Measurements from ENCODE around the gene FOXN3. TPM values are rescaled to one million over a fixed set of nuclear protein-coding genes. Genes with fewer than 3 reads are reported as not detected.
A peak's percentile ranks its signal among the peaks of the same experiment; 100 is the strongest.

Gene FOXN3, protein sequence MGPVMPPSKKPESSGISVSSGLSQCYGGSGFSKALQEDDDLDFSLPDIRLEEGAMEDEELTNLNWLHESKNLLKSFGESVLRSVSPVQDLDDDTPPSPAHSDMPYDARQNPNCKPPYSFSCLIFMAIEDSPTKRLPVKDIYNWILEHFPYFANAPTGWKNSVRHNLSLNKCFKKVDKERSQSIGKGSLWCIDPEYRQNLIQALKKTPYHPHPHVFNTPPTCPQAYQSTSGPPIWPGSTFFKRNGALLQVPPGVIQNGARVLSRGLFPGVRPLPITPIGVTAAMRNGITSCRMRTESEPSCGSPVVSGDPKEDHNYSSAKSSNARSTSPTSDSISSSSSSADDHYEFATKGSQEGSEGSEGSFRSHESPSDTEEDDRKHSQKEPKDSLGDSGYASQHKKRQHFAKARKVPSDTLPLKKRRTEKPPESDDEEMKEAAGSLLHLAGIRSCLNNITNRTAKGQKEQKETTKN
- 16.4 and 21.0 TPM in 2 replicates for total RNA-seq (2014; rRNA removed)
- 13.0 TPM for polyA plus RNA-seq (2012)

DNA sequence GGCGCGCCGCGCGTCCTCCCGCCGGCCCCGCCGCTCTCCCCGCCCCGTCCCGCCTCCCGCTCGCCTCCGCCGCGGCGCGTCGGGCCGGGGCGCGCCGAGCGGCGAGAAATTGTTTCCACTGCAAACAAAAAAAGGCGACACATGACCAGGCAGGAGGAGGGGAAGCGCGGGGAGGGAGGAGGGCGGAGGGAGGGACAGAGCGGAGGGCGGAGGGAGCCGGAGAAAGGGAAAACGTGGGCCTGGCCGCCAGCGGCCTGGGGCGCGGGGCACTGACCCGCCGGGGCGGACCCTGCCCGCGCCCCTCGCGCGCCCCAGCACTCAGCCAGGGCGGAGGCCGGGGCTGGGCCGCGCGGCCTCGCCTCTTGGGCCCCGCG lies at the start of gene FOXN3:
FOXN3 (minus strand) TSS at position 143 of the 374 bp plus-strand sequence. CDS start 4,757 bp downstream, outside the sequence.
- peak; percentile 87 for DNase-seq (ENCODE audit: low read depth)

DNA sequence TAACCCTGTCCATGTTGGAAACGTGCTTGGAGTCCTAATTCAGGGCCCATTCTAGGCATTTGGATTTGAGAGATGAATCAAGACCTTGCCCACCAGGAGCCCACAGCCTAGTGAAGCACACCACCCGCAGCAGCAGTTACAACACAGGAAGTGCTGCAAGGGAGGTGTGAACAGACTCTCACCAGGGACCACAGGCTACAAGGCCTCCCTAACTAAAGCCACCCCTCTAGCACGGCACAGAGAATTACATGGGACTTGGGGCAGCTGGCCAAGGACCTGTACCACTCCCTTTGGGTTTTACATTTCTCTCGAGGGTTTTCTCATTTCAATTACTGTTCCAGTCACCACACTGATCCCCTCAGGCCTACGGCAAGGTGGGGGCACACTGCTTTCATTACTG lies 49.5 kb upstream of the FOXN3 start:
- DNase-seq (ENCODE audit: low read depth), result no peak

DNA sequence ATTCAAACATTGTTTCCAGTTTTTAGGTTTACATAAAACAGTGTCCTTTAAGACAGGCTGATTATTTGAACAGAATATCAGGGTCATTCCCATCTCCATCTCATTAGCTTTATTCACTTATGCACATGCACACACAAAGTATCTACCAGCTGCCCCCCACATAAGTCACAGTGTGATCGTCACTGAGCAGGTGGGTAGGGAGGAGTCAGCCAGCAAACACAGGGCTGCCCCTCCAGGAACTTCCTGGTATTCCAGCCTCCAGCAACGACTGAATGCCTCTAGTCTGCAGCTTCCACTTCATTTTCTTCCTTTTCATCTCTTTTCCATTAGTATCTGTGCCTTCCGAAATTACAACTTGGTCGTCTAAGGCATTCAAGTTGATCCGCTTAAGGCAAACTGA lies 48.8 kb upstream of the FOXN3 start:
- no peak for DNase-seq (ENCODE audit: low read depth)

DNA sequence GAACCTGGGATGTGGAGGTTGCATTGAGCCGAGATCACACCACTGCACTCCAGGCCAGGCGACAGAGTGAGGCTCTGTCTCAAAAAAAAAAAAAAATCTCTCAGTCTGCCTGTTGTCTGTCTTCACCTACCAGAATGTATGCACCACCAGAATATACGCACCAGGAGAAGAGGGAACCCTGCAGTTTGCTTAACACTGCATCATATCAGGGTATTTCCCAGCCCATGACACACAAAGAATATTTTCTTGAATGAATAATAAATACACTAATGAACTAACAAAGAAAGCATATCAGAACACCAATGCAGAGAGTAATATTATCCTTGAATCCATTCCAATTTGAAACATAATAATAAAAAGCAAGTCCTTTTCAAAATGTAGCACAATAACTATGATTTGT lies 44.2 kb upstream of the FOXN3 start:
- DNase-seq (ENCODE audit: low read depth), result no peak

DNA sequence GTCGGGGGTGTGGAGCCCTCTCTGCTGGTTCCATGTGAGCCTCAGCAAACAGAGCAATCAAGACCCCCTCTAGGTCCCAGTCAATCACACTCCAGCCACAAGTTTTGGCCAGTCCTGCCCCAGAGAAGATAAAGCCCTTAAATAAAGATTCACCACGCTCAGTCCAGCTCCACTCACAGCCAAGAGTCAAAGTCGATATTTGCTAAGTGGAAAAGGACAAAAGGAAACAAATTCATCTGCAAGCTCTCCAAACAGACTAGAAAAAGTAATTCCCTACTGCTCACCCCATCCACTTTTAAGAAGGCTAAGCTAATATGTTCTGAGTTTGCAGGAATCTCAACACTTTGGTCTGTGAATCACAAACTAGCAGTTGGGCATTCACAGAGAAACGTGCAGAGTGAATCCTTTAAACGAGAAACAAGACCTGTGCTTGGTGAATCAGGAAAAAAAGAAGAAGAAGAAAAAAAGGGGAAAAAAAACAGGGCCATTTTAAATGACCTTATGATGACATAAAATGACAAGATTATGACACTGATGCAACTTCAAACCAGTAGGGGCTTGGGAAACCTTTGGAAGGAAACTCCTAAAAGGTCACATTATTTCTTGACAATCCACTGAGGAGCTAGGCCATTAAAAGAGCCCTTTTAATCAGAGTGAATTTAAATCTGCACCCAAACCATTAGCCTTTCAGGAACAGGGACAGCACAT lies 41.8 kb upstream of the FOXN3 start:
- DNase-seq (ENCODE audit: low read depth), result no peak

DNA sequence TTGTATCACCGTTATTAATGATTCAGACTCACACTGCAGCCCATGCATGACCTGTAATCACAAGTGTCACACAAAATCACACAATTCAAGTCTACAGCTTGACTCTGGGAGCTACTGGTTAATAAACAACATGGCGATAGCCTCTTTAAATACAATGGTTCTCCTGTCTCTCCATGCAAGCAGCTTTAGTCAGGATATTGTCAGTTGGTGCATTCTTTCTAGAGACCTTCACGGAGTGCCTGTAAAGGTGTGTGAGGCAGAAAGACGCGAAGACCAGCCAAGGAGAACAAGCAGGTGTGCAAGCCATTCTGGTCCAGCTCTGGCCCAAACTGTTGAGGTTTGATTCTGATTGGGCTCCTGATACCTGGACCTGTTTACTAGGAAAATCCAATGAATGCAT lies 40.0 kb upstream of the FOXN3 start:
- DNase-seq (ENCODE audit: low read depth), result no peak

DNA sequence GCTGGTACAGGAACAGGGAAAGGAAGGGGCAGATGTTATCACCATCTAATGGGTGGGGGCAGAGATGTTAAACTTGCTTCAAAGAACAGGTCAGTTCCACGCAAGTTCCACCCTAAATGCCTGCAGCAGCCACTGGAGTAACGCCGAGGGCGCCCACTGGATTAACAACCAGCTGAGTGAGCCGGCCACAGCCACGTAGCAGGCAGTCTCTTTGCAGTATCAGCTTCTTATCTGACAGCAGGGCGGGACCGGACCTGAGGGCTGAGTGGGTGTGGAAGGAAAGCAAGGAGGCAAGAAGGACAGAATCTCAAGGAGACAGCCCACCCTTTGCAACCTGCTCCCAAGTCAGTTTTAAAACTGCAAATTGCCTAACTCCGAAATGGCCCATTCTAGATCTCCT lies 38.4 kb upstream of the FOXN3 start:
- no peak for DNase-seq (ENCODE audit: low read depth)

DNA sequence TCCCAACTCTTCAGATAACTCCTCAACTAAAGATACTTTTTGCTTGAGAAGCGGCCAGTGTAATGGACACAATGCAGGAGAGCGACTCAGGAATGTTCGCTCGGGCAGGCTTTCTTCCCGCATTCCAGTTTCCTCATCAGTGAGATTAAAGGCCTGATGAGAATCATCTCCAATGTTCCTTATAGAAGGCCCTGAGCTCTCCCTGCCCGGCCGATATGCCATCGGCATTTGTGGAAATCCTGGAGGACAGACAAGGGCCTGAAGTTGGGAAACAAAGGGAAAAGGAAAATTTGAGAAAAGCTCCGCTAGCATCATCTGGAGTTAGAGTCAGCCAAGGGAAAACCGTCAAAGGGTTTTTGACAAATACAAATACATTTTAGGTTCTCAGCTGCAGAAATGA lies 38.0 kb upstream of the FOXN3 start:
- DNase-seq (ENCODE audit: low read depth), result no peak

DNA sequence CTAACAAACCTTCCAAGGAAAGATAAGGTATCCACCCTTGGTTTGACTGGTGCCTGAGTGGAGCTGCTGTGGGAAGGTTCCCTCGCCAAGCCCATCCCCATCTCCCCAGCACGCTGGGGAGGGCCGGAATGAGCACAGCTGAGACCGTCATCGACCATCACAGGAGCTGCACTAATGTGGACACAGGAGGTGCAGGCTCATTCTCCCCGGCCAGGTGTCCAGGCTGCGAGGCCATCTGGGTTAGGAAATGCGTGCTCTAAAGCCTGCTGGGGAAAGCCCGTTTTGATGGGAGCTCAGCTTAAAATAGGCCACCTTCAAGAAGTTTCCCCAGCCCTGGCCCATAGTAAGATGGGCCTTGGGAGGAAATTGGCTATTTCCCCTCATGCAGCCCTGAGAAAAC lies 35.2 kb upstream of the FOXN3 start:
- DNase-seq (ENCODE audit: low read depth), result no peak

DNA sequence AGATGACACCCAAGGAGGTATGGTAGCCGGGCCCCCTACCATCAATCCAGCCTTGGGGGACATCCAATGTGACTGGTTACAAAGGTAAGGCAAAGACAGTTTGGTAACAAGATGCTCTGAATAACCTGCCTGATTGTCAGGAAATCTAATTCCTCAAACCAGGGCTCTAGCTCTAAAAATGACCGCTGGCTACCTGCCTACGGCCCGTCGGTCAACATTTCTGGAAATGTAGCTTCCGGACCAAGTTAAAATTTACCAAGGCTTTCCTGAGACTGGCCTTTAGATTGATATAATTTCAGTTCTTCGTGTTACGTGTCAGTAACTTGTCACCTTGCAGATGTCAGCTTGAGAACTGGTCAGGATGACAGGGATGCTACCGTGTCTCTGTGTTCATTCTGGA lies 34.2 kb upstream of the FOXN3 start:
- DNase-seq (ENCODE audit: low read depth), result no peak

DNA sequence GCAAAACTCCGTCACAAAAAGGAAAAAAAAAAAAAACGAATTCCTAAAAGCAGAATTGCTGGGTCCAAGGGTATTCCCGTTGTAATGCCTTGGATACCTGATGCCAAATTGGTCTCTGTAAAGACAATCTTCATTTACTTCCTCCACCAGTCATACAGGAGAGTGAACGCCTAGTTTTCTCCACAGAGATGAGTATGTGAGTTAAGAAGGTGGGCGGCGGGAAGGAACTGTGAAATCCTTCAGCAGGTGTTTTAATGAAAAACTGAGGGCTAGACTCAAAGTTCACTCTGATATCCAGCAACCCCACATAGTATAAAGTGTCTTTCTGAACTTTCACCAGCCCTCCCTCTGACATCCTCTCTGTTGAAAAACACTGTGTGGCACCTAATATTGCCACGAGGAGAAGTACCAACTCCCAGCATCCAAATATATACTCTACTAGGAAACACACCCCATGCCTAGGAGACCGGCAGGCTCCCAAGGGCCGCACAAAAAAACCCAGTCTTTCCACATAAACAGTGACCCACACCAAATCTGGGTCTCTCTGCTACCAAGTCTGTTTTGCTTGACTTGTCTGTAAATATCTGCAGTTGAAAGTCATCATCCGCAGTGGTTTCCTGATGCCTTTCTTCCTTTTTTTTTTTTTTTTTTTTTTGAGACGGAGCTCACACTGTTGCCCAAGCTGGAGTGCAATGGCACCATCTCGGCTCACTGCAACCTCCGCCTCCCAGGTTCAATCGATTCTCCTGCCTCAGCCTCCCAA lies 30.3 kb upstream of the FOXN3 start:
- DNase-seq (ENCODE audit: low read depth), result no peak

DNA sequence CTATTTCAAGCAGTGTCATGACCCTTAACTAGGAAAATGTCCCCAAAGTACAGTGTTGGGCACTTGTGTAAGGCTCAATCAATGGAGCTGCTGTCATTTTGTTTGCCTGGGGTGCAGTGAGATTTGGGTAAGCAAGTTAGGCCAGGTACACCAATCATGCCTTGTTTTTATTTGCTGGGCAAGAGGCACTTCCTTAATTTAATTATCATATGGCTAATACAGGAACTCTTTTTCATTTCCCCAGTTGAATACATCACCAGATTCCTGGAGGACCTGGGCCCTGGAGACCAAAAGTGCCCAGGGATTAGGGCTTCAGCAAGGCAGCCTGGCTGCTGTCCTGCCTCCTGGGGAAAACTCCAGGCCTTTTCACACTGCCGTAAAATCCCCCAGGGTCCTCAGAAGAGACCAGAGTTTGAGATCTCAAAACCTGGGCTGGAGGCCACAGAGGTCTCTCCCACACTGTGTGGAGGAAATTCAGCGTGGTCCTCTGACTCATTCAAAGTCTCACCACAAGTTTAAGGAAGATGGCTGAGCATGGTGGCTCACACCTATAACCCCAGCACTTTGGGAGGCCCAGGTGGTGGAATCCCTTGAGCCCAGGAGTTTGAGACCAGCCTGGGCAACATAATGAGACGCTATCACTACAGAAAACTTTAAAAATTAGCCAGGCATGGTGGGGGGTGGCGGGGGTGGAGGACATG lies 28.4 kb upstream of the FOXN3 start:
- DNase-seq (ENCODE audit: low read depth), result peak; percentile 24

DNA sequence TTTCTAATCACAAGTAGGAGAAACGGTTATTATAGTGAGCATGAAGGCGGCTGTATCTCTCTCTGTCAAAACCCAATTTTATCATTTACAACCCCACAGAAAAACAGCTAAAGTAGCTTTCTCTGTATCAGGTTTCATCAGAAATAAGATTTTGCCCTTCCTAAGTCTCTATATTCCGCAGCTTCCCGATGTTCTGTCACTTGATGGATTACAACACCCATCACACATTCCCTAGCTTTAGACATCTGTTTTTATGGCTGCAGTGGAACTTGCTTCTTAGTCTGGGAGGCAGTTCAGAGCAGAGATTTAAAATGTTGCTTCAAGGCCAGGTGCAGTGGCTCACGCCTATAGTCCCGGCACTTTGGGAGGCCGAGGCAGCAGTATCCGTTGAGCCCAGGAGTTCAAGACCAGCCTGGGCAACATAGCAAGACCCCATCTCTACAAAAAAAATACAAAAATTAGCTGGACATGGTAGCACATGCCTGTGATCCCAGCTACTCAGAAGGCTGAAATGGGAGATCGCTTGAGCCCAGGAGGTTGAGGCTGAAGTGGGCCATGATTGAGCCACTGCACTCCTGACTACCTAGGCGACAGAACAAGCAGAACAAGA lies 27.6 kb upstream of the FOXN3 start:
- peak; percentile 42 for DNase-seq (ENCODE audit: low read depth)

DNA sequence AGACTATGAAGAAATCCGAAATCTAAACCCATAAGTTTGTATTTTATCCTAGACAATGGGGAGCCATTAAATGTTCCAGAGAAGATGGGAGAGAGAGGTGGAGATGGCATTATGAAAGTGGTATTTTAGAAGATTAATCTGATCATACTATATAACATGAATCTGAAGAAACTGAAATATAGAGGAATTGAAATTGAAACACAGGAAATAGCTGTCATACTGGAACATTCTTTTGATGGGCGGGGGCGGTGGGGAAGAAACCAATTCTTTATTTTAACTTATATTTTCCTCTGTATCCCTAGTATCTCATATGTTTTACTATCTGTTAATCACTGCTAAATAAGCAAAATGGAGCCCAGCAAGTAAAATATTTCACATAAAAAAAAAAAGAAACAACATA lies 27.0 kb upstream of the FOXN3 start:
- DNase-seq (ENCODE audit: low read depth), result no peak

DNA sequence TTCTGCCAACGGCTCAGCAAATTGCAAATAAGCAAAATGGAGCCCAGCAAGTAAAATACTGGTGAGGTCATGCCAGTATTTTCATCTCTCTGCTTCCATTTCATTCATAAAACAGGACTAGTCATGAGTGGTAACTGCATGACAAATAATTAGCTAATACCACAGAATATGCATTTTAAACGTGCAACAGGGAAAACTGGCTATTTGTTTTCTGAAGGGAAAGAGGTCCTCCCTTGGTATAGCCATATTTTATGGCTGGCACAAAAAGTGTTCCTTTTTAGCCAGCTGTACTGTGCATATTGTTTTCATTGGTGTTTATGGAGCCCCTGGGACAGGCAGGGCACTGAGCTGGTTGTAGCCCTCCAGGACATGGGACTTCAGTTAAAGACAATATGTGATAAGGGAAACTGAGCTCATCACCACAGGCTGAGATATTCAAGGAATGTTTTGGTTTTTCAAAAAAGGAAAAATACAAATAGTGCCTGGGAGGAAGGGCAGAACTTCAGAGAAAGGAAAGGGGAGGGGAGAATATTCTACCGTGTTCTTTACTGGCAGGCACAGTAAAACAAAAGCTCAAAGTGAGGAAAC lies 26.1 kb upstream of the FOXN3 start:
- peak; percentile 54 for DNase-seq (ENCODE audit: low read depth)

DNA sequence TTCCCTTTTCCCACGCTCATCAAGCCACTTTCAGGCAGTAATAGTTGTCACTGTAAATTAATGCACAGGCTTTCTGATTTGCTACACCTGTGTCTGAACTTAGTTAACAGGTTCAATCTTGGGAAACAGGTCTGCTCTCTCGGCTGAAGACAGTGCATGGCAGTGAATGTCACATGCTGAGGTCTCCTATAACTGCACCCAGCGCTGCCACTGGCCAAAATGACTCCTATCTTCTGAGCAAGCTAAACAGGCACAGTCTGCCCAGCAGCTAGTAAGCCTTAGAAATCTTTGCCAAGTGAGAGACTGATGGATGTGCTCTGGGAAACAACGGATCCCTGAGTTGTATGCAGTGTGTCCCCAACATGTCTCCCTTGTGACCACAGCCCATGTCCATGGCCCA lies 25.2 kb upstream of the FOXN3 start:
- no peak for DNase-seq (ENCODE audit: low read depth)

DNA sequence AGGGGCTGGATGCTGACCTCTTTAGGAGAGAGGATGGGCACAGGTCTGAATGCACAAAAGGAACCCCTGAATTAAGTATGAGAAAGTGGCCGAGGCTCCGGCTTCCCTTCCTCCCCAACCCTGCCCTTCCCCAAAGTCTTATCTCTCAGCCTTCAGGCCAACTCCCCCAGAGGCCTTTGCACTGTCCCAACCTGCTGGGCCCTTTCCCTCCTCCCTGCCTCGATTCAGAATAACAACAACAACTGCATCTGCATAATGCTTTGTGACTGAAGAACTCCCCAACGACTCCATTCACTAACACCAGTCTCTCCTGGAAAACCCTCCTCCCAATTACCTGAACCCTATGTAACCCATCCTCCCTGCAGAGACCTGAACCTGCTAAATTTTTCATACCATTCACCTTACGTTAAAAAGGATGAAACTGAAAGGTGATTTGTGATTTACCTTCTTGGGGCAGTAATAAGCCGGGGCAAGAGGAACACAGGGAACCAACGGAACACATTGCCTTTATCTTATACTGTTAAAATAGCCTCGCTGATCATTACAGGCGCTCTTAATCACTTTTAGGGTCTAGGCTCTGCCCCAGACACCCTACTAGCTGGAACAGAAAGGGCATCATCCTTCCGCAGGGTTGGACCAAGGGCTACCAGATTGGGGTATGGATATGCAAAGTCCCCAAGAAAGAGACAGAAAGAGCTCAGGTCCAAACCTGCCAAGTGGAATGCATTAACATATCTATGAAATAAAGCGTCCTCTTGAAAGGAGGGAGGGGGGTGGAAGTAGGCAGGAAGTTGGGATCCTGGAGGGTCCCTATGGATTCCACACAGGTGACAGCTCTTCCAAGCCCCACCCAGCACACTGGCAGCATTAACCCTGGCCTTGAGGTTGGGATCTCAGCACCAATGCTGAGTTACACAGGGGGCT lies 24.2 kb upstream of the FOXN3 start:
- no peak for DNase-seq (ENCODE audit: low read depth)

DNA sequence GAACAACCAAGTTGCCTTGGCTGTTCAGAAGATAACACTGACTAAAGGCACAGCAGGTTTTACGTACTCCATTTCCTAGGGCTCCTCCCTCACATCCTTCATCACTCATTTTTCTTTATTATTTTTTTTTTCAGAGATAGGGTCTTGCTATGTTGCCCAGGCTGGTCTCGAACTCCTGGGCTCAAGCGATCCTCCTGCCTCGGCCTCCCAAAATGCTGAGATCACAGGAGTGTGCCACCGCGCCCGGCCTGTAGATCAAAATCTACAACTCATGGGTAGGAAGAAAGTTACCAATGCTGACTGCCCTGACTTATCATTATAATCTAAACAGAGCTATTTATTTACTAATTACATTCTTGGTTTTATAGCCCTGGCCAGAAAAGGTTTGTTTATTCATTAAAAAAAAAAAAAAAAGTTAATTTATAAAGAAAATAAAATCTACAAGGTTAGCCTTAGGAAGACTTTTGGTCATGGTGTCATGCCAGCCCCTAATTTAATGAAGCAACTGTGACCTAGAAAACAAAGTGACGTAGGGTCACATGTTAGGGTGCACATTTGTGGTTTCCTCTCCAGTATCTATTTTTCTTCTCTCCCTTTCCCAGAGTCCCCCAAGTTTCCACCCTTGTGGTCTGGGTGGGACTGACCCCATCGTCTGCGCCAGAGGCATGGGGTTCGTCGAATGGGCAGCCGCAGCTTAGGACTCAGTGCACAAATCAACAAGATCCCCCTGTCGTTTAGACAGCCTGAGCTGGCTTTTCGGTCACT lies 19.0 kb upstream of the FOXN3 start:
- no peak for DNase-seq (ENCODE audit: low read depth)

DNA sequence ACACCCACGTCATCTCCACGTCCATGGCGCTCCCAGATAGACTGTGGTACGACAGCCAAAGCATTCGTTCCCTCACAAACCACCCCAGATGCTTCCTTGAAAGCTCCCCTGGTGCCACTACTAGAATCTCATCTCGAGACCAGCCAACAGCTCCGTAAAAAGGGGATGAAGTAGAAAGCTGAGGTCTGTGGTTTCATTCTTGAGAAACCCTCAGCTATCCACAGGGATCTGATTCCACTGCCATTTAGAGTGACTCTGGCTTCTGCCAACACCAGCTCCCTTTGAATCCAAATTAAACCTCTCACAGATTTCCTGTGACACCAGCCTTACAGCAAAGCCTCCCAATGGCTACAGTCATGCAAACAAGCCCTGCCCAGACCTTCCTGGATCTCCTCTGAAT lies 18.5 kb upstream of the FOXN3 start:
- peak; percentile 42 for DNase-seq (ENCODE audit: low read depth)

Data from LHCN-M2 (cell line).